Neural progenitor cell (in vitro differentiated cells): ENCODE measurements around the gene NFASC.

Source experiments
- CTCF ChIP-seq: fragments of 200-600 bp; sonication (generic); IDR thresholded peaks from 2 replicates; pipeline ENCODE4 v1.5.1; 2017; ENCODE audit warnings: antibody characterized with exemption, mild to moderate bottlenecking
- EZH2 ChIP-seq: fragments of 200-600 bp; sonication (generic); IDR thresholded peaks from 2 replicates; pipeline ENCODE4 v1.6.1; 2017; ENCODE audit warnings: antibody characterized with exemption, mild to moderate bottlenecking, moderate library complexity
- EZH2phosphoT487 ChIP-seq: fragments of 200-600 bp; sonication (generic); IDR thresholded peaks from 2 replicates; pipeline ENCODE4 v1.6.1; 2017; ENCODE audit warnings: antibody characterized with exemption

- TF ChIP-seq CTCF (no peak), EZH2 (no peak), EZH2phosphoT487 (no peak)
Observed at GRCh38 chr1:205045146-205045545, 174.5 kb downstream of the NFASC start.
